Measurements from ENCODE around the gene EIF5A2.
A peak's percentile ranks its signal among the peaks of the same experiment; 100 is the strongest.

The EIF5A2 gene

DNA sequence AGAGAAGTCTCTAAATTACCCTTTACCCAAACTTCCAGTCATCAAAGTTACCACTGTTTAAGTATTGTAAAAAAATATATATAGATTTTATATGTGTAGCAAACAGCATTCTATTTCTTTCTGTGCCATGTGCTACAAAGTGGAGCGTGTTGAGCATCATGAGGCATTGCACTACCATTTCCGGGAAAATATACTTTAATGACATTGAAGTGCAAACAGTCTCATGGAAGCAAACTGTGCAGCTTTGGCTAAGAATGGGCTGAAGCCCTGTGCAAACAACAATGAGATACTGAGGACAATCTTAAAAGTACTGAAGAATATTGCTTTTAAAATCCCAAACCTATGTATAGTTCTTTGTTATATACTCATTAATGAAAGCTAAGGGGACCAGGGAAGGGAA lies 31.9 kb downstream of the EIF5A2 start:
- Histone ChIP-seq H3K27me3 (replicated peaks; ENCODE audit: control insufficient read depth, insufficient read depth, low read length, poor library complexity, severe bottlenecking) (no peaks in the 10 kb centered on the region), H3K4me3 (ENCODE audit: insufficient read depth, low read depth, low read length, poor library complexity, severe bottlenecking) (no peak overlapping the region), H3K27ac (ENCODE audit: insufficient read depth, low read length, poor library complexity, severe bottlenecking) (no peak overlapping the region), H3K4me1 (ENCODE audit: control insufficient read depth, insufficient read depth, low read length, poor library complexity, severe bottlenecking) (no peaks in the 10 kb centered on the region), H3K36me3 (ENCODE audit: control insufficient read depth, insufficient read depth, low read length) (no peaks in the 10 kb centered on the region), H3K9me3 (ENCODE audit: control insufficient read depth, low read length) (no peaks in the 10 kb centered on the region)
- no peak for DNase-seq

DNA sequence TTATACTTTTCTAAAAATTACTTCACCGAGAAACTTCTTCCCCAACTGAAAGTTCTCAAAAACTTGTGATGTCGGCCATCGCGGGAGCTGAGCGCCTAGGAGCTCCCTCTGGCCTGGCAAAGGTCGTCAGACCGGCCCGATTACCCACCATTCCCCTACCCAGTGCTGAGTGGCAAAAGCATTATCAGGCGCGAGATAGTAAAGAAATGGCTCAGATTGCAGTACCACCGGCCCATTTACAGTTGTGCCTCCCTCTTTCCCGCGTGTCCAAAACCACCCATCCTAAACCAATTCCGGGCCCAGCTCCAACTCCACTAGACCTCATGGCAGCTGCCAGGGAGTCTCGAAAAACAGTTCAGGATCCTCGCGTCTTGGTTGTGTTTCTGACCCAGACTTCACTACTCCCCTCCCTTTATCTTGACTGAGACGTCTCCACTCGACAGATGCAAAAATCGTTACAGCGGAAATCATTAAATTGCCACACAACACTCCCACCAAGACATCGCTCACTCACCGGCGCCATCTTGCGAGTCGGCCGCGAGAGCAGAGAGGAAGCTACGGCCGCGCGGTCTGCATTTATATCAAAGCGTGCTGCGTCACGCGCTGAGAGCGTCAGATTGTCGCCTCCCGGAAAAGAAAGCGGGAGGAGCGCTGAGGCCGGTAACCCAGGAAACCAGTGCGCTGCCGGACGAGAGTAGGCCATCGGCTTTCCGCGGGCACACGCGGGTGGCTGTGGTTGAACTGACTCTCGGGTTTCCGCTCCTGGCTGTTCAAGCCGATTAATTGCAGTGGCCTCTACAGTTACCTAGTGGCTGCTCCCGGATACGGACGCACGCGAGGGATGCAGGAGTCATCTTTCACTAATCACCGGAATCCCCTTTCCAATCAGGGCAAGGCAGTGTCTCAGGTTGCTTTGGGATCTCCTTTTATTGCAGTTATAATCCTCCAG lies 38.5 kb downstream of the EIF5A2 start, which contains the start of gene RPL22L1:
RPL22L1 (minus strand) TSS at position 551 of the 949 bp plus-strand sequence; CDS start at position 523, 28 bp downstream.
- H3K4me3 ChIP-seq (ENCODE audit: insufficient read depth, low read depth, low read length, poor library complexity, severe bottlenecking) = peak within 1 kb of the TSS; percentile 61
- peaks cover 10% of the 10 kb centered on the region for H3K4me1 ChIP-seq (ENCODE audit: control insufficient read depth, insufficient read depth, low read length, poor library complexity, severe bottlenecking)
- H3K36me3 ChIP-seq (ENCODE audit: control insufficient read depth, insufficient read depth, low read length) = peaks cover 31% of the 10 kb centered on the region
- H3K9me3 ChIP-seq (ENCODE audit: control insufficient read depth, low read length) = no peaks in the 10 kb centered on the region
- peak; percentile 85 to 90 (median 89) for DNase-seq
- H3K27ac ChIP-seq (ENCODE audit: insufficient read depth, low read length, poor library complexity, severe bottlenecking) = peak within 1 kb of the TSS; percentile 80
- H3K27me3 ChIP-seq (replicated peaks; ENCODE audit: control insufficient read depth, insufficient read depth, low read length, poor library complexity, severe bottlenecking) = no peaks in the 10 kb centered on the region

DNA sequence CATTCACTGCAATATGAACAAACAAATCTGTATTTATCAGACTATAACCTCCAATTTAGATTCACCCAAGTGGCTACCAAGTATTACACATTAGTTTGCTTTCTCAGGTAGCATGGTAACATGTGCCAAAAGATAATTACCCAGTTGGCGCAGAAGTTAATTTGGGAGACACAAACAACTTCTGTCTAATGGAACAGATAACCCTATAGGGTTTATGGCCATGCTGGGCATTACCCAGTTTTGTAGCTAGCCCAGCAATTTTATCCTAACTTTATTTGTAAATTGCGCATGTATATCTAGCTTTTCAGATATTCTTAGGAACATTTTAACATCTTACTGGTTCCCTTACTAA lies 39.2 kb downstream of the EIF5A2 start:
- H3K9me3 ChIP-seq (ENCODE audit: control insufficient read depth, low read length) = no peaks in the 10 kb centered on the region
- no peak for DNase-seq
- peak overlapping the region; percentile 80 for H3K27ac ChIP-seq (ENCODE audit: insufficient read depth, low read length, poor library complexity, severe bottlenecking)
- H3K27me3 ChIP-seq (replicated peaks; ENCODE audit: control insufficient read depth, insufficient read depth, low read length, poor library complexity, severe bottlenecking) = no peaks in the 10 kb centered on the region
- peak overlapping the region; percentile 61 for H3K4me3 ChIP-seq (ENCODE audit: insufficient read depth, low read depth, low read length, poor library complexity, severe bottlenecking)
- H3K36me3 ChIP-seq (ENCODE audit: control insufficient read depth, insufficient read depth, low read length) = peaks cover 31% of the 10 kb centered on the region
- peaks cover 10% of the 10 kb centered on the region for H3K4me1 ChIP-seq (ENCODE audit: control insufficient read depth, insufficient read depth, low read length, poor library complexity, severe bottlenecking)

DNA sequence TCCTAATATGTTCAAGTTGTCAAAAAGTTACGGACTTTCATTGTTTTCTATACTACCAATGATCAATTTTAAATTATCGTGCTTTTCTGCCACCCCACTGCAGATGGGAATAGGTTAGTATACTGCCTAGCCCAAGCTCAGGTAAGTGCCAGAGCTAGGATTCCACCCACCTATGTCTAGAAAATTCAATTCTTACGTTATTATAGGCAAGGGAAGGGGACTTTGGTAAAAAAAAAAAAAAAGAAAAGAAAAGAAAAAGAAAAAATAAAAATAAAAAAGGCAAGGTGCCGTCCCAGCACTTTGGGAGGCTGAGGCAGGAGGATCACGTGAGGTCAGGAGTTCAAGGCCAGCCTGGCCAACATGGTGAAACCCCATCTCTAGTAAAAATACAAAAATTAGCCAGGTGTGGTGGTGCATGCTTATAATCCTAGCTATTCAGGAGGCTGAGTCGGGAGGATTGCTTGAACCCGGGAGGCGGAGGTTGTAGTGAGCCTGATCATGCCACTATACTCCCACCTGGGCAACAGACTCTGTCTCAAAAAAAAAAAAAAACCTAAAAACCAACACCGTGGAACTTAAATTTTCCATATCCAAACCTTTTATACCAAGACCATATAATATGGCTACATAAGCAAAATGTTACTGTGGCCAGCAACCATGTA lies 39.7 kb downstream of the EIF5A2 start:
- no peak for DNase-seq
- Histone ChIP-seq H3K9me3 (ENCODE audit: control insufficient read depth, low read length) (no peaks in the 10 kb centered on the region), H3K36me3 (ENCODE audit: control insufficient read depth, insufficient read depth, low read length) (peaks cover 31% of the 10 kb centered on the region), H3K27me3 (replicated peaks; ENCODE audit: control insufficient read depth, insufficient read depth, low read length, poor library complexity, severe bottlenecking) (no peaks in the 10 kb centered on the region), H3K4me3 (ENCODE audit: insufficient read depth, low read depth, low read length, poor library complexity, severe bottlenecking) (peak overlapping the region; percentile 61), H3K27ac (ENCODE audit: insufficient read depth, low read length, poor library complexity, severe bottlenecking) (no peak overlapping the region), H3K4me1 (ENCODE audit: control insufficient read depth, insufficient read depth, low read length, poor library complexity, severe bottlenecking) (peaks cover 10% of the 10 kb centered on the region)

DNA sequence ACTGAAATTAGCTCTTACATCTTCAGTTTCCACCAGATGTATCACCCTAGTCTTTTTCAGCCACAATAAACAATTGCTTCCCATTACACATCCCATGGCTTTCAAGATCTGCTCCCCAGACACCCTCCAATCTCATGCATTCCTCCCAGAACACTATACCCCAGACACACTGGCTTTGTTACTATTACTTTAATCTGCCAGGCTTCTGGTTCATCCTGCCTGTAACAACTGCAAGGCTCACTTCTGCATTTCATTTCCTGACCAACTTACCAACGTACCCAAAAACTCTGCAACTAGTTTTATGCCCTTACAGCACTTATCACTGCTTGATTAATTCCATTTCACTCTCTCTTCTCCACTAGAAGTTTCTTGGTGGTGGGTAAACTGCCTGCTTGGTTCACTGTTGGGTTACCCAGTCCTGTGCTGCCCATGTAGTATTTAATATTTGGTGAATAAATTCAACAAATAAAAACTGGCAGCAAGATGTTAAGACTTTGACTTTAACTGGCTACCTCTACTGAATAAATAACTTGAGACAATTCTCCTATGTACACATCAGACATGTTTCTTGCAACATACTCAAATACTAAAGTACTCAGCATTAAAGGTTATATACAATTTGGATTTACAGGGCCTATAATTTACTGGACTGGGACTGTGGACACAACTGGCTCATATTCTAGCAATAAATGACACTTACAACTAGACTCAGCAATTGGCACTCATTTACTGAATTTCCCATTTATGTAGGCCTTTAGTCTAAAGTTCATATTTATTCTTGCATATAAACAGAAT lies 41.1 kb downstream of the EIF5A2 start:
- Histone ChIP-seq H3K36me3 (ENCODE audit: control insufficient read depth, insufficient read depth, low read length) (peaks cover 31% of the 10 kb centered on the region), H3K4me1 (ENCODE audit: control insufficient read depth, insufficient read depth, low read length, poor library complexity, severe bottlenecking) (peaks cover 10% of the 10 kb centered on the region), H3K9me3 (ENCODE audit: control insufficient read depth, low read length) (no peaks in the 10 kb centered on the region), H3K4me3 (ENCODE audit: insufficient read depth, low read depth, low read length, poor library complexity, severe bottlenecking) (no peak overlapping the region), H3K27ac (ENCODE audit: insufficient read depth, low read length, poor library complexity, severe bottlenecking) (peak overlapping the region; percentile 41), H3K27me3 (replicated peaks; ENCODE audit: control insufficient read depth, insufficient read depth, low read length, poor library complexity, severe bottlenecking) (no peaks in the 10 kb centered on the region)
- DNase-seq = no peak

DNA sequence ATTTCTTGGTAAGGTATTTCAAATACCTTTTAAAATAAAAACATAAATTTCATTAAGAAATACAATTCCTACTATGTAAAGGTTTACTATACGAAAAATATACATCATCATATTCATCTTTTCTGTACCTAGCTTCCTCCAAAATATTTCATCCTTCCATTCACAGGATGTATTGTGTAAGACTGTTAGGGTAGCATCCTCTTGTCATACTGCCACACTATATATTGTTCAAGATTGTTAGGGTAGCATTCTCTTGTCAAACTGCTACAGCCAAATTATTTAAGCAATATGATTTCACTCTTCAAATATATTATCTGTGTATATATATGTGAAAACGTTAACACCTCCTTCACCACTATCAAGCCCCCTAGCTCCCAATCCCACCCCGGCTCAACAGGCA lies 41.9 kb downstream of the EIF5A2 start:
- Histone ChIP-seq H3K27me3 (replicated peaks; ENCODE audit: control insufficient read depth, insufficient read depth, low read length, poor library complexity, severe bottlenecking) (no peaks in the 10 kb centered on the region), H3K36me3 (ENCODE audit: control insufficient read depth, insufficient read depth, low read length) (peaks cover 31% of the 10 kb centered on the region), H3K9me3 (ENCODE audit: control insufficient read depth, low read length) (no peaks in the 10 kb centered on the region), H3K27ac (ENCODE audit: insufficient read depth, low read length, poor library complexity, severe bottlenecking) (no peak overlapping the region), H3K4me1 (ENCODE audit: control insufficient read depth, insufficient read depth, low read length, poor library complexity, severe bottlenecking) (peaks cover 10% of the 10 kb centered on the region), H3K4me3 (ENCODE audit: insufficient read depth, low read depth, low read length, poor library complexity, severe bottlenecking) (no peak overlapping the region)
- no peak for DNase-seq

DNA sequence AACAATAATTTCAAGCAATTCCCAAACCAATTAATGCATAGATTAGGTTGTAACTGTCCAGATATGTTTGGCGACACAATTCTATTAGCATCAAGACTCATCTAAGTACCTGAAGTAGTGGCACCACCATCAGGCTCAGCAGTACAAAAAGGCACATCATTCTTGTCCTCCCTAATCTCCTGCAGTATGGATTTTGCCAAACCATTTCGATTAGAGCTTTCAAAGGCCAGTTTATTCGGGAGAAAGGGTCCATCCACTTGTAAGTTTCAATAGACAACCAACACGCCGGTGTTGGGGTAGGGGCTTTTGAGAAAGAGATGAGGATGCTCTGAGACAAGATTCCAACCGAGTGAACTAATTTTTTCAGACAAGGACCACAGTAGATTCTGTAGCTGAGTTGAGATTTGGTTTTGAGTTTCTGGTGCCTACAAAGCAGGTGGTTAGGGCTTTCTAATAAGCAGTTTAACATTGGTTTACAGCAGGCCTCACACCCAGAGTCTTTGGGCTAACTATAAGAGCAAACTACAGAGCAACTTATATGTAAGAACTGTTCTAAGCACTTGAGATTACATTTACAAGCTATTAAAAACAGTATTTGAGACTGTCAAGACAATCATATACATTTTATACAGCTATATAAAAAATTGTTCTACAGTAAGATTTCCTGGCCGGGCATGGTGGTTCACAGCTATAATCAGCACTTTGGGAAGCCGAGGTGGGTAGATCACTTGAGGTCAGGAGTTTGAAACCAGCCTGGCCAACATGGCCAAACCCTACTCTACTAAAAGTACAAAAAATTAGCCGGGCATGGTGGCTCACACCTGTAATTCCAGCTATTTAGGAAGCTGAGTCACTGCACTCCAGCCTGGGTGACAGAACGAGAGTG lies 43.0 kb downstream of the EIF5A2 start:
- DNase-seq = no peak
- peaks cover 31% of the 10 kb centered on the region for H3K36me3 ChIP-seq (ENCODE audit: control insufficient read depth, insufficient read depth, low read length)
- H3K4me3 ChIP-seq (ENCODE audit: insufficient read depth, low read depth, low read length, poor library complexity, severe bottlenecking) = no peak overlapping the region
- H3K27ac ChIP-seq (ENCODE audit: insufficient read depth, low read length, poor library complexity, severe bottlenecking) = no peak overlapping the region
- H3K27me3 ChIP-seq (replicated peaks; ENCODE audit: control insufficient read depth, insufficient read depth, low read length, poor library complexity, severe bottlenecking) = no peaks in the 10 kb centered on the region
- H3K9me3 ChIP-seq (ENCODE audit: control insufficient read depth, low read length) = no peaks in the 10 kb centered on the region
- peaks cover 10% of the 10 kb centered on the region for H3K4me1 ChIP-seq (ENCODE audit: control insufficient read depth, insufficient read depth, low read length, poor library complexity, severe bottlenecking)

DNA sequence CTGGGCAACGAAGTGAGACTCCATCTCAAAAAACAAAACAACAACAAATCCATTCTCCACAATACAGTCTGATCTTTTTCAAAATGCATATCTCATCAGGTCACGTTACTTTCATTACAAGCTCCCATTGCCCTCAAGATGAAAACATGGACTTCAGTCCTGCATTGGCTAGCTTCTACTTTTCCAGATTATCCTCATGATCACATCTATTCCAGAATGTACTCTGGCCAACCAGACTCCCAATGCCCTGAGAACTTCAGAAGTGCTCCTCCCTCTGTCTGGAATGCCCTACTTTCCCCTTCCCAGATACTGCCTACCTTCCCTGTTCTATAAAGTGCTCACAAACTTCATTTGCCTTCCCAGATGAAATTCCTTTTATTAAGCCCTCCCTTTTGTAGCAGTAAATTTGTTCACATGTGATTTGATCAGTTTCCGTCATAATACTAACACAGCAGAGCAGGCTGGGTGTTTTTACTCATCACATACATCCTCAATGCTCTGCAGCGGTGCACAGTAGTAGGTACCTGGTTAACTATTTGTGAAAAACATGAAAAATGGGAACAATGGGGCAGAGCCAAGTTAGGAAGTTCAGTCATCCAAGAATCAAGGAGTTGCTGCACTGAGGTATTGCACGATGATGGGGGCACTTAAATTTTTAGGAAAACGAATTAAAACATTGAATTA lies 43.8 kb downstream of the EIF5A2 start:
- no peaks in the 10 kb centered on the region for H3K9me3 ChIP-seq (ENCODE audit: control insufficient read depth, low read length)
- H3K36me3 ChIP-seq (ENCODE audit: control insufficient read depth, insufficient read depth, low read length) = peaks cover 31% of the 10 kb centered on the region
- H3K4me3 ChIP-seq (ENCODE audit: insufficient read depth, low read depth, low read length, poor library complexity, severe bottlenecking) = no peak overlapping the region
- no peak overlapping the region for H3K27ac ChIP-seq (ENCODE audit: insufficient read depth, low read length, poor library complexity, severe bottlenecking)
- no peaks in the 10 kb centered on the region for H3K27me3 ChIP-seq (replicated peaks; ENCODE audit: control insufficient read depth, insufficient read depth, low read length, poor library complexity, severe bottlenecking)
- H3K4me1 ChIP-seq (ENCODE audit: control insufficient read depth, insufficient read depth, low read length, poor library complexity, severe bottlenecking) = peaks cover 10% of the 10 kb centered on the region
- DNase-seq = no peak

DNA sequence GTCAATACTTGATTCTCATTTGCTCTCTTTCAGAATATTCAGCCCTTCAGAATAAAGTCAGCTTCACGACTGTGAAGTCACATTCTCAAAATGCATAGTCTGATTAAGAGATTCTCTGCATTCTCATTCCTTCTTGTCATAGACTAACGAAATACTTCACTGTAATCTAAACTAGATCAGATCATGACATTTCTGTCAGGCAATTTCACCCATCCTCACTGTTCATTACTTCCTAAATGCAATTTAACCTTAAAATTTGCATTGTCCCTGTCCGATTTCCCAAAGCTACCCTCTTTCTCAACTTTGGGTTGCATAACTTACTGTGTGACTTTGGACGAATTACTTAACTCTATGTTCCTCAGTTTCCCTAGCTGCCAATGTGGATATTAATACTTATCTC lies 44.6 kb downstream of the EIF5A2 start:
- H3K27me3 ChIP-seq (replicated peaks; ENCODE audit: control insufficient read depth, insufficient read depth, low read length, poor library complexity, severe bottlenecking) = no peaks in the 10 kb centered on the region
- H3K4me3 ChIP-seq (ENCODE audit: insufficient read depth, low read depth, low read length, poor library complexity, severe bottlenecking) = no peak overlapping the region
- no peak for DNase-seq
- peaks cover 10% of the 10 kb centered on the region for H3K4me1 ChIP-seq (ENCODE audit: control insufficient read depth, insufficient read depth, low read length, poor library complexity, severe bottlenecking)
- no peak overlapping the region for H3K27ac ChIP-seq (ENCODE audit: insufficient read depth, low read length, poor library complexity, severe bottlenecking)
- peaks cover 31% of the 10 kb centered on the region for H3K36me3 ChIP-seq (ENCODE audit: control insufficient read depth, insufficient read depth, low read length)
- no peaks in the 10 kb centered on the region for H3K9me3 ChIP-seq (ENCODE audit: control insufficient read depth, low read length)

Data from effector memory CD4-positive, alpha-beta T cell (primary cell).